Activated CD4-positive, alpha-beta T cell treated with anti-CD3 and anti-CD28 coated beads for 1 hour (primary cell): ENCODE results near the gene CREBRF.
"Not testable (repeated sequence)": the region's sequence is repeated elsewhere in the genome, so short reads cannot be mapped to it uniquely, and the experiment has no call there.

ENCODE experiments used
- DNase-seq: peaks from one replicate; pipeline ENCODE4 v3.0.0-alpha.2; 2020

Gene CREBRF

DNA sequence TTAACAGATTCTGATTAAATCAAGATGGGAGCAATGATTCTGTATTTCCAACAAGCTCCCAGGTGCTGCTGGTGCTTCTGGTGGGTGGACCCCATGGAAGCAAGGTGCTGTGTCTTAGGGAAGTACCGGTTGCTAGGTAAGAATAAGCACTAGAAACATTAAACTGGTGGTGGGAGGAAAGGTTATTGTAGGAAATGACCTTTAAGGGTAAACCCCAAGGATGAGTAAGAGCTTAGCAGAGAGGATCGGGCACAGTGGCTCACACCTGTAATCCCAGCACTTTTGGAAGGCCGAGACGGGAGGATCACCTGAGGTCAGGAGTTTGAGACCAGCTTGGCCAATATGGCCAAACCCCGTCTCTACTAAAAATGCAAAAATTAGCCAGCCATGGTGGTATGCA lies 16.2 kb upstream of the CREBRF start:
- DNase-seq = no peak

DNA sequence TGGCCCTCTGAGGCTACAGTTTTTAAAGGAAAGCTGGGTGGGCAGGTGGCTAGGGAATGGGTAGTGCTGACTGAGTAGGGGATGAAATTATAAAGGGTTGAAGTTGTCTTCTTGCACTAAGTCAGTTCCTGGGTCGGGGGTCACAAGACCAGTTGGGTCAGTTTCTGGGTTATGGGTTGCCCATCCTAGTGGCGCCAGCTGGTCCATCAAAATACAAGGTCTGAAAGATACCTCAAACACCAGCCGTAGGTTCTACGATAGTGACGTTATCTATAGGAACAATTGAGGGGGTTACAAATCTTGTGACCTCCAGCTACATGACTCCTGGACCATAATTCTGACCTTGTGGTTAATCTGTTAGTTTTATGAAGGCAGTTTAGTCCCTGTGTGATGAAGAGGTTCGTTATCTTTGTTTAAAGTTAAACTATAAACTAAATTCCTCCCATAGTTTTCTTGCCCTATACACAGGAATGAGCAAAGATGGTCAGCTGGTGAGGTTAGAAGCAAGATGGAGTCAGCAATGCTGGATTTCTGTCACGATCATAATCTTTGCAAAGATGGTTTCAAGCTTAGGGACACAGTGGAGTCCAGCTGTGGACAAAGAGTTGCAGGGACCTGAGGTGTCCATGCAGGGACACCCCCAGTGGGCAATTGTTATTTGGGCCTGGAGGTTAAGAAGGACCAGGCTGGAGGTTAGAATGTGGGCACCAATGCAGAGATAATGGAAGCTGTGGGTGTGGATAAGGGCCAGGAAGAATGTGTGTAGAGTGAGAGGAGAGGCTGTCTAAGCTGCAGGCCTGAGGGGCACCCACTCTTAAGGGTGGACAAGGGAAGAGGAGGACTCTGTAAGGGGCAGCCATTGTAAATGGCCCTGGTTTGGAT lies 14.0 kb upstream of the CREBRF start:
- DNase-seq = no peak

DNA sequence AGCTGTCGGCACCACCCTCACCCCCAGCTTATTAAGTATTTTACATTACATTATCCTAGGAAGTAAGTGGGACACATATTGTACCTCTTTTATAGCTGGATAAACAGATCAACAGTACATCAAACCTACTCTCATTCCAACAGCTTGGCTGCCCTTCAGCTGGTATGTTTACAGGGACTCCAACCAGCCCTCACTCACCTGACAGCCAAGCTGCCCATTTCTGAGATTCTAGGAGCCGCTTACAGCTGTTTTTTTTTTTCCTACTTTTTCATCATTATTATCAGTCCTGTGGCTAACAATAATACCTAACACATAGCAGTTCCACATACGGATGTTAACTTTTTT lies 13.4 kb upstream of the CREBRF start:
- DNase-seq = no peak

DNA sequence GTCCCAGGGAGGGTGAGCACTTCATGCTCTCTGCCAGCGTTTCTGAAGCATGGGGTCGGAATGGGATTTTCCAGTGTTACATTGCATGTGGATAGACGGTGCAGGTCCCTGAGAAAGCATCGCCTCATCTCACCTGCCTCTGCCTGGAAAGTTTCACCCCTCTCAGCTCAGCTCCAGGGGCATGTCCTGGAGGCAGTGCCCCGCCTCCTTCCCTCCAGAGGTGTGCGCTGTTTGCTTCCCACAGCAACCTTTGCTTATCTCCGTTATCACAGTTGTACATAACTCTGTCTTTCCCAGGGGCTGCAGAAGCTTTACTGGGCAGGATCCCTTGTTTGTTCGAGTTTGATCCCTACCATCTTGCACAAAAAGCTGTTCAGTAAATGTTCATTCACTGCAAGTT lies 10.7 kb upstream of the CREBRF start:
- DNase-seq = no peak

DNA sequence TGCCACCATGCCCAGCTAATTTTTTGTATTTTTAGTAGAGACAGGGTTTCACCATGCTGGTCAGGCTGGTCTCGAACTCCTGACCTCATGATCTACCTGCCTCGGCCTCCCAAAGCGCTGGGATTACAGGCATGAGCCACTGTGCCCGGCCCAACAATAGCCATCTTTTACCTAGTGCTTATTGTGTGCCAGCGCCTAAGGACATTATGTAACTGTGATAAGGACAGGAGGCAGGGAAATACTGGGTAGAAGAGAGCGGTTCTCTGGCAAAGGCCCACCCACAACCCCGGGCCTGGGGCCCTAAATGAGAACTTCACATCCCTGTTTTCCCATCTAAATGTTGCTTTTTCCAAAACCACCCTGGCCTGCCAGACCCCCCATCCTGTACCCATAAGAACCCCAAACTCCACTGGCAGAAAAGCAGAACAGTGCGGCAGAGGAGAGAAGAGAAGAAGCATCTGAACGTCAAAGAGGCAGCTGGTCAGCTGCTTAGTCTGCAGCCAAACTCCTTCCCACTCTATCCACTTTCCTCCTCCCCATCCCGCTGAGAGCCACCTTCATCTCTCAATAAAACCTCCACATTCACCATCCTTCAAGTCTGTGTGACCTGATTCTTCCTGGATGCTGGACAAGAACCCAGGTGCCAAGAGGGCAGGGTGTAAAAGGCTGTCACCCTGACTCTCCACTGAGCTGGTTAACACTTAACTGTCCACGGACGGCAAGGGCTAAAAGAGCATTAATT lies 8.9 kb upstream of the CREBRF start:
- not testable (repeated sequence) for DNase-seq

DNA sequence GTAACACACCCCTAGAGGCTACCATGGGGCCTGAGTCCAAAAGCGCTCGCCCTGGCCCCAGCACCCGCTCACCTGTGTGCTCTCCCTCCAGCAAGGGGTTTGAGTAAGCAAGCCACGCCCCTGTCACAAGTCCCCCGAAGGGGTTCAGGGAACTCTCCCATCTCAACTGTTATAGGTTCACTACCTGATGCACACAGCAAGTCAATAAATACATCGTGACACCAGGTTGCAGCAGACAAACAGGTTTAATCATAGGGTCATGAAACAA lies 8.4 kb upstream of the CREBRF start:
- no peak for DNase-seq

DNA sequence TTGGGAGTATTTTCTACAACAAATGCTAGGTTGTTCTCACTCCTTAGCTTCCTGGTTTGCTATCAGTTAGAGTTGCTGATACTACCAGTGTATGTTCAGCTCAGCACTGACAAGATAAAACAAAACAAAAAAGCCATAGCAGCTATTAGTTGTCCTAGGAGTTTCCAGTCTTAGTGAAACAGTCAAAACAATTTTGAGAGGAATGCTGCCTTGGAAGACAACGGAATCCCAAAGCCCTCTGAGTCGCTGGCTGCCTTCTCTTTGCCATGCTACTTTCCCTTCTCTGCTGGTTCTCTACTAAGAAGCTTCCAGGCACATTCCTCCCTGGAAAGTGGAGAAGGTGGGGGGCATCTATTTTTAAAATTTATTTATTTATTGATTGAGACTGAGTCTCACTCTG lies 5.4 kb upstream of the CREBRF start:
- no peak for DNase-seq

DNA sequence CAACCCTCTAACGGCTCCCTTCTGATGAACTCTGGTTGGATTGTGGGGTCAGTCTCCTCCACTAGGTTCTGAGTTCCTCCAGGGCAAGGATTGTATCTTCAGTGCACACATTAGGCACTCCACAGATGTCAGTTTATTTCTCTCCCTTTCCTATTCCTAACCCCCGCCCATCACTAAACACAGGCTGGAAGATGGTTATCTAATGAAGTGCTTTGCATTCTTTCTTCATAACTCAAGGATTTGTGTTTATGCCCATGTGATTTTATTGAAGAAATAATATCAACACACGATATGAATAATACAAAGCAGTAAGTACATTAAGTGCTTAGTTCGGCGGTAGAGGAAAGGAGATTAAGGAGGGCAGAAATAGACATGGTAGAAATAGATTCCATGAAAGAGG lies 4.4 kb upstream of the CREBRF start:
- DNase-seq = no peak

DNA sequence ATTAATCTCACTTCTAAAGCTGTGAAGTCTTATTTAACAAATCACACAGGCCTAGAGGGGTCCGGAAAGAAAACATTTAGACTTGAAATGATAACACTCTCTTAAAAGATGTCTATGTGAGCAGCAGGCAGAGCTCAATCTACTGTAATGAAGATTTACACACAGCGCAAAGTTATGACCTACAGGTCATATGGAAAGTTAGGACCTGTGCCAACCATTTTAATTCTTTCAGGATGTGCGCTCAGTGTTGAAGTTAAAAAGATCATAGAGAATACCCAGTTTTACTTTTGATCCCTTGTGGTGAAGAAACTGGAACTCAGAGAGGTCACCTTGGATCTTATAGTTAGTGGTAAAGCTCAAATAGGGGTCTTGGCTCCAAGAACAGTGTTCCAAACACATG lies 3.1 kb upstream of the CREBRF start:
- DNase-seq = no peak

DNA sequence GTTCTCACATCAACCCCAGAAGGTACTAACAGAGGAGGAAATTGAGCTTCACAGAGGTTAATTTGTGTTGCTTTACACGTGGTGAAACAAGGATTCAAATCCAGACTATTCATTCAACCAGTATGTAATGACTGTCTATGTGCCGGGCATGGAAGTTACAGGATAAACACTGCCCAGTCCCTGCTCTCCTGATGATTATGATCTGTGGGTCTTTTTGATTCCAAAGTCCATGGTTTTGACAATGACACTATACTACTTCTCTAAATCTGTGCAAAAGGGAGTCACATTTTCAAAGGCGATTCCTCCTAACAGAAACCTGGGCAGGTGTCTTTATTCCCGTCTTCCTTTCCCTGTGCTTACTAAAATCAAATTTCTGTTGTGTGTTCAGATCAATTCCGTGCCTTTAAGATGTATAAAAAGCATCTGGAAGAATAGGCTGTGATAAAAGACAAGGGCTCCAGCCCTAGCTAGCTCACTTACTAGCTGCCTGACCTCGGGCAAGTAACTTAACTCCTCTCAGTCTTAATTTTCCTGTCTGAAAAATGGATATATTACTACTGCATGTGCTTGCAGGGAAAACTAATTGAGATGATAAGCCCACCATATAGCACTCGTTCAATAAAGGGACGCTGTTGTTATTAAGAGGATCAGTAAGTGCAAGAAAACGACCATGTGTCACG lies 970 bp upstream of the CREBRF start:
- no peak for DNase-seq

DNA sequence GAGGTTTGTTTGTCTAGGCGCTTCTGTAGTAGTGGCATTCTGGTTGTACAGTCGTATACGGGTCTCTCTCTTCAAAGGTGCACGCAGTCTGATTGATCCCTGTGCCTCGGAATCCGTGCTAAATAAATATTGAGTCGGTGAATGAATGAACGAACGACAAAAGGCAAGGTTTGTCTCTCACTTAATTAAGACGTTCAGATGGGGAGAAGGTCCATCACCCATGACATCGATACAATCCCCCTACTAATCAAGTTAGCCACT lies 500 bp upstream of the CREBRF start:
- DNase-seq = no peak

DNA sequence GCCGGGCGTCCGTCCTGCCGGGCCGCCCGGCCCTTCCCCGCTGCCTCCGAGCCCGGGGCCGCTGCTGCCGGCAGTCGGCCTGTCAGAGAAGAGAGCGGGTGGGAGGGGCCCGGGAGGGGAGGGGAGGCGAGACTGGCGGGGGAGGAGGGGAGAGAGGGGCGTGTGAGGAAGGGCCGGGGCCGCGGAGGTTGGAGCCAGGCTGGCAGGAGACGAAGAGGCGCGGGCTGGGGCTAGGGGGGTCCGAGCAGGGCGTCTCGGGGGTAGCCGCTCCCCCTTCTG lies 570 bp downstream of the CREBRF start:
- DNase-seq = no peak

DNA sequence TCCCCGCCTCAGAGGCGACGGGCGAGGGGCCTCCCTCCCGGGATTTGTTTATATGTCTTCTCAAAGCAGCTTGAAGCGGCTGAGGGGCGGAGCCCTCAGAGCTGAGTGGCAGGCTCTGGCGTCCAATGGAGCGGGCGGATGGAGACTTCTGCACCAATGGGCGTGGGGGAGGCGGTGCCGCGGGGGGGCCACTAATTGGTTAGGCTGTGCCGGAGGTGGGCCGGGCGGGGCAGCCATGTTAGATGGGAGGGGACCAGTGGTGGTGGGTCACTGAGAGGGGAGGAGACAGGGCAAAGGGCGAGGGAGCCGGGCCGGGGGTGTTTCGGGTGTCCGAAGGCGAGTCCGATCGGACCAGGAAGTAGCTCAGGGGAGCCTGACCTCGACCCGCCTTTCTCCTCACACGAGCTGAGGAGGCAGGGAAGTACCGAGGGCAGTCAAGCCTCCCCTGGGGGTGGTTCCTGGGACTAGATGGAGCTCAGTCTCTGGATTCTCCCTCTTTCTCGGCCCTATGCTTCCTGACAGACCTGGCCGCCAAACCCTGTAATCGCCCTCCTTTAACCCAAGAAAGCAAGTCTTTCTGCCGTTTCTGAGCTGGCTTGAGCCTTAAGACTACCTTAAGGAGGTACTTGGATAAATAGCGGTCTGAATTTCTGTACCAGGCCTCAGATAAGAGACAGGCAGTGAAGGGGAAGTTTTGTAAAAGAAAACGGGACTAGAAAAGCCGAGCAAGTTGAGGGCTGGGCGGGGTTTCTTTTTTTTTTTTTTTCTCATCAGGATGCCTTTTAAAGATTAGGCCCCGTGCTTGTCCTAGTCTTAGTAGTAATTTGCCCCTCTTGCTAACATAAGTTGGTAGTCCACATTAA lies 1.1 kb downstream of the CREBRF start:
- peak; percentile 96 for DNase-seq

DNA sequence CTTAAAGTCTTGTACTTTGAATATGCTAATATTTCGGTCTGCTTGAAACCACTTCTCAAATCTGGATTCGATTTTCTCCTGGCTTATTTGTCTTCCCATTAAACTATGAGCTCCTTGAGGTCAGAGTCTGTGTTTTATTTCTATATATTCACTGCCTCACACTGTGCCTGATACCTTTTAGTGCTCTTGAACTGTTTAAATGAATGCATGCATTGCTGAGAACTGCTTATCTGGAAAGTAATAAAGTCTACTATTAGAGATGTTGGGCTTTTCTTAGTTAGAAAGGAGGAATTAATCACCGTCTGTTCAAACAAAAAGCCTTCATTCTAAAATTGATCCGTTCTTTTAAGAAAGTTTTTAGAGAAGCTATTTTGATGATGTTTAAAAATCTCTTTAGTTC lies 6.0 kb downstream of the CREBRF start:
- DNase-seq = no peak

DNA sequence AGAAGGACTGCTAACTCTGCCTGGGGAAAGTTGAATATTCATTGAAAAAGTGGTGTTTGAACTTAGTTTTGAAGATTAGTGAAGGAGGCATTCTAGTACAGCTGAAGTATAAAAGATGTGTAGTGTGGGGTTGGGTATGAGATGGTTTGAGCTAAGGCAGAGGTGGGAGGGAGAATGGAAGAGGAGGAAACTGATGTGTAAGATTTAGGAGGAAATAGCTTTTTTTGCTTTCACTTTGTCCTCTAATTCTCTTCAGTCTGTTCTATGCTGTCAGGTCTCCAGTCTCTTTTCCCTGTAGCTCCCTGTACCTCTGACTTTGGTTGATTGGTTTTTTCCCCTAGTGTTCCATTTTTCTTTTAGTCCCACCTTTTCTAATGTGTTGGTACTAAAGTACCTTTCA lies 9.0 kb downstream of the CREBRF start:
- no peak for DNase-seq

DNA sequence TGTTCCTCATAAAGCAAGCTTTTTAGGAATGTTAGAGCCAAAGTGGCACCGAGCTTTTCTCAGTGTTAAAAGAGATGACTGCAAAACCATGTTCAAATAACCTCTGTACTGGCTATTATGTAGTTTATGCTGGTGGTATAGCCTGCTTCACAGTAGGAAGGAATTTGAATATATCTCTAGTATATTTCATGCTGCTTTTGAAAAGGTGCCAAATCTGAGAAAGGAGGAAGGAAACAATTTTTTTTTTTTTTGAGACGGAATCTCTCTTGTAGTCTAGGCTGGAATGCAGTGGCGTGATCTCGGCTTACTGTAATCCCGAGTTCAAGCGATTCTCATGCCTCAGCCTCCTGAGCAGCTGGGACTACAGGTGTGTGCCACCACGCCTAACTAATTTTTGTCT lies 13.5 kb downstream of the CREBRF start:
- DNase-seq = no peak

DNA sequence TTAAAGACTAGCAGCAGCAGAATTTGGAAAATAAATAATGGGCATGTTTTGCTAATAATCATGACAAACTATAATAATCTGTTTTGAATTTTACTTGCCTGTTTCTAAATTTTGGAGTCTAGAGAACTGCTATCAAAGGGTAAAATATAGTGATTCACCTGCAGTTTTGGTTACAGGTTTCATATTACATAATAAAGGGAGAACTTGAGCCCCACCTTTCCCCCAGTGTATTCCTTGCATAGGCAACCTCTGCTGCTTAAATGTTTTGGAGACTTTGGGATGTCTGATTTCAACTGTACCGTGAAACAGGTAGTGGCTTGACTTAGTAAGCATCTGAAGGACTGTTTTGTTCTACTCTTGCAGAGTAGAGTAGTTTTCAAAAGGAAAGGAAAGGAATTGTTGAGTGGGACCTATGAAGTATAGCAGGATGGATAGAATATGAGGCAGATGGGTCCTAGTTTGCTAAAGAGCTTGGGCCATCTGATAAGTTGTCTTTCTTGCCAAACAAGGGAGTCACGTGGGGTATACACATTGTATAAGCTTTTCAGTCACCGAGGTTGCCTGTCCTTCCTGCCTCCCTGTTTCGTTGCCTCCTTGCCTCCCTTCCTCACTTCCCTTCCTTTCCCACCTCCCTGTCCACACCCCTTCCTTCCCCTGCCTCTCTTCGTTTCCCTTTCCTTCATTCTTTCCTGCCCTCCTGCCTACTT lies 19.1 kb downstream of the CREBRF start:
- DNase-seq = no peak

DNA sequence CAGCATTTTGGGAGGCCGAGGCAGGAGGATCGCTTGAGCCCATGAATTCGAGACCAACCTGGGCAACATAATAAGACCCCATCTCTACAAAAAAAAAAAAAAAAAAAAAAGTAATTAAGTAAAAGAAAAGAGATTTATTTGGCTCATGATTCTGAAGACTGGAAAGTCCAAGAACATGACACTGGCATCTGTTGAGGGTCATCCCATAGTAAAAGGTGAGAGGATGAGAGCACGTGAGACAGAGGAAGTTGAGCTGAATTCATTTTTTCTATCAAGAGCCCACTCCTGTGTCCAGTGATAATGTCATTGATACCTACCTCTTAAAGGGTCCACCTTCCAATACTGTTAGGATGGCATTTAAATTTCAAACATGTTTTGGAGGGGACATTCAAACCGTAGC lies 19.8 kb downstream of the CREBRF start:
- DNase-seq = no peak

DNA sequence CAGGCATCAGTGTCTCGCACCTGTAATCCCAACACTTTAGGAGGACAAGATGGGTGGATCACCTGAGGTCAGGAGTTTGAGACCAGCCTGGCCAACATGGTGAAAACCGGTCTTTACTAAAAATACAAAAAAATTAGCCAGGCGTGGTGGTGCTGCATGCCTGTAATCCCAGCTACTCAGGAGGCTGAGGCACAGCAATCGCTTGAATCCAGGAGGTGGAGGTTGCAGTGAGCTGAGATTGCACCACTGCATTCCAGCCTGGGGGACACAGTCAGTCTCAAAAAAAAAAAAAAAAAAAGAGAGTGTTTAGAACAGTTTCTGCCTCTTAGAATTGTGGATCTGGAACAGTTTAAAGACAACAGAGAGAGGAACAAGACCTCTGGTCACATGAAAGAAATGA lies 20.3 kb downstream of the CREBRF start:
- DNase-seq = not testable (repeated sequence)

DNA sequence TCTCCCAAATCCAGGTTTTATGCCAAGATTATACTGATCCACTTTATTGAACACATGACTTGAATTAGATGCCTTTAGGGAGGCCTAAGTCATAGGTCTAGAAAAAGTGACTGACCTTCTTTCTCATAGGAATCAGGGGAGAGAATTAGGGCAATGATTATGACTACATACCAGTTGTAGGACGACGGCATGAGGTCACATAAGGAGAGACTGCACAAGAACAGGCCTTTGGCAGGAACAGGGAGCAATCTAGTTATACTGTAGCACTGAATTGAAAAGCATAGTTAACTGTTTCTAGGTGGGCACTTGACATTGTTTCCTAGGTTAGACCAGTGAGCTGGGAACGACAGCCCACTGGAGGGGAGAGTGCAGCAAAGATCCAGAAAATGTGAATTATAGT lies 22.7 kb downstream of the CREBRF start:
- no peak for DNase-seq

DNA sequence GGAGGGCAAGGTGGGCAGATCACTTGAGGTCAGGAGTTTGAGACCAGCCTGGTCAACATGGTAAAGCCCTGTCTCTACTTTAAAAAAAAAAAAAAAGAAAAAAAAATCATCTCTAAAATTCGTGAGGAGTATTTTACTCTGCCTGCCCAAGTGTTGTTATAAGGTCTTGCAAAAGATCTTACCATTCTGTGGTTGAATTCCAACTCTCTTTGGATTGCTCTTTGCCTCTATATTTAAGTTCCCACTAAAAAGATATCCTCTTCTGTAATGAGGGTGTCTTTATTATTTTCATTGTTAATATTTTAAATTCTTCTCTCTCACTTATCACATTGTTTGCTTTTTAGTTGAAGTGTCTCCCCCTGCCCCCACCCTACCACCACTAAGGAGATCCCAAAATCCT lies 33.4 kb downstream of the CREBRF start:
- DNase-seq = no peak

DNA sequence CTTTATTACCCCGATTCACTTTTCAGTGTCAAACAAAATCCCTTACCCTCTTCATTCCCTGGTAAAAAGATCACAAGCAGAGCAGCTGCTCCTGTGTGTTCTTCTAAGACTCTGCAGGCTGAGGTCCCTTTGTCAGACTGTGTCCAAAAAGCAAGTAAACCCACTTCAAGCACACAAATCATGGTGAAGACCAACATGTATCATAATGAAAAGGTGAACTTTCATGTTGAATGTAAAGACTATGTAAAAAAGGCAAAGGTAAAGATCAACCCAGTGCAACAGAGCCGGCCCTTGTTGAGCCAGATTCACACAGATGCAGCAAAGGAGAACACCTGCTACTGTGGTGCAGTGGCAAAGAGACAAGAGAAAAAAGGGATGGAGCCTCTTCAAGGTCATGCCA lies 34.5 kb downstream of the CREBRF start:
- no peak for DNase-seq

DNA sequence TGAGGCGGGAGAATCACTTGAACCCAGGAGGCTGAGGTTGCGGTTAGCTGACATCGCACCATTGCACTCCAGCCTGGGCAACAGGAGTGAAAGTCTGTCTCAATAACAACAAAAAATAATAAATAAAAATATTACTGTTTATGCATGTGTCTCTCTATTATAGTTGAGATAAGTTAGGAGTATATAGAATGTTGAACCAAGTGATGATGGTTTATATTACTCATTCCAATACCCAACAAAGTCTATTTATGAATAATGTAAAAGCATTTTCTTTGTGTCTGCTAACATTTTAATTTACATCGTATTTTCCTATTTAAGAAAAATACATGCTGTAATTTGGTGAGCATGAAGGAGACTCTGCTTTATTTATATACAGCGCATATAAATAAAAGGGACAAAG lies 35.8 kb downstream of the CREBRF start:
- no peak for DNase-seq
